Activated CD4-positive, alpha-beta memory T cell treated with anti-CD3 and anti-CD28 coated beads, Interleukin-2, amount 10 ng/mL, durations not matched to agents 7 days and 5 days (primary cell): ENCODE measurements around the gene C18orf32. TPM values are rescaled to one million over a fixed set of nuclear protein-coding genes. Genes with fewer than 3 reads are reported as not detected.

ENCODE experiments used
- CTCF ChIA-PET: fragments of 350-600 bp; sonication (Branson Sonifier 250); formaldehyde crosslinking; loops from one replicate; lab custom pipeline; 2021; ENCODE audit warnings: antibody characterized with exemption, inconsistent platforms; lab: Charles Lee
- POLR2A ChIA-PET: fragments of 350-600 bp; sonication (Branson Sonifier 250); formaldehyde crosslinking; loops from one replicate; lab custom pipeline; 2021; ENCODE audit warnings: antibody characterized with exemption; lab: Charles Lee
- DNase-seq: peaks from one replicate; pipeline ENCODE4 v3.0.0-alpha.2; 2020
- H3K27ac Mint-ChIP-seq: one replicate; pipeline ENCODE4 v1.8.0; 2021; ENCODE audit warnings: mild to moderate bottlenecking, mixed read lengths
- H3K27me3 Mint-ChIP-seq: one replicate; pipeline ENCODE4 v1.8.0; 2021; ENCODE audit warnings: mixed read lengths
- H3K36me3 Mint-ChIP-seq: one replicate; pipeline ENCODE4 v1.8.0; 2021; ENCODE audit warnings: low read depth, mixed read lengths
- H3K4me1 Mint-ChIP-seq: one replicate; pipeline ENCODE4 v1.8.0; 2021; ENCODE audit warnings: mixed read lengths
- H3K4me3 Mint-ChIP-seq: one replicate; pipeline ENCODE4 v1.8.0; 2021; ENCODE audit warnings: mild to moderate bottlenecking, mixed read lengths
- H3K9me3 Mint-ChIP-seq: one replicate; pipeline ENCODE4 v1.8.0; 2021; ENCODE audit warnings: mixed read lengths
- total RNA-seq, 2 experiments: library from RNA; stranded (reverse); gene quantifications; one replicate each; pipeline ENCODE4 v1.2.3, GENCODE V29; 2021

Gene C18orf32
- total RNA-seq, 2 experiments from 2014 or later = 31.7 to 33.7 TPM

GRCh38 chr18:49431165-49431962 lies 55.7 kb downstream of the C18orf32 start:
- Mint-ChIP-seq H3K4me1 (no peaks in the 10 kb centered on the region), H3K9me3 (no peaks in the 10 kb centered on the region), H3K36me3 (peaks cover 20% of the 10 kb centered on the region), H3K27ac (no peak overlapping the region), H3K27me3 (no peaks in the 10 kb centered on the region), H3K4me3 (no peak overlapping the region)
- ChIA-PET POLR2A (no interaction called here), CTCF (interaction anchor here (1.0 to 3.5 kb wide), 4 partner anchors 13 to 46 kb away, joined by 3 to 20 read pairs (median 4); partner anchors contain the start of gene DYM)
- DNase-seq = no peak

Other genes starting within 250 kb of the C18orf32 start
- 10 to 100 TPM; 57.2 to 59.1 TPM for gene DYM, start 26.6 kb downstream of the C18orf32 start, total RNA-seq
- gene RPL17, start 5.2 kb upstream of the C18orf32 start, total RNA-seq = 1,000 to 10,000 TPM; 1,460 to 1,462 TPM
- gene LIPG, start 74.8 kb upstream of the C18orf32 start, total RNA-seq = not detected